Activated CD4-positive, alpha-beta T cell treated with anti-CD3 and anti-CD28 coated beads, Interleukin-2, amount 10 ng/mL, durations not matched to agents 7 days and 5 days (primary cell): Measurements from ENCODE around the gene FN3KRP. TPM values are rescaled to one million over a fixed set of nuclear protein-coding genes. Genes with fewer than 3 reads are reported as not detected.

Source experiments
- CTCF ChIA-PET: fragments of 350-600 bp; sonication (Branson Sonifier 250); formaldehyde crosslinking; loops from one replicate; lab custom pipeline; 2021; ENCODE audit warnings: antibody characterized with exemption; lab: Charles Lee
- POLR2A ChIA-PET: fragments of 350-600 bp; sonication (Branson Sonifier 250); formaldehyde crosslinking; loops from one replicate; lab custom pipeline; 2021; ENCODE audit warnings: antibody characterized with exemption; lab: Charles Lee
- DNase-seq: peaks from one replicate; pipeline ENCODE4 v3.0.0-alpha.2; 2020
- H3K27ac Mint-ChIP-seq: one replicate; pipeline ENCODE4 v1.8.0; 2021; ENCODE audit warnings: mild to moderate bottlenecking, moderate library complexity, mixed read lengths
- H3K27me3 Mint-ChIP-seq: one replicate; pipeline ENCODE4 v1.8.0; 2021; ENCODE audit warnings: mixed read lengths
- H3K36me3 Mint-ChIP-seq: one replicate; pipeline ENCODE4 v1.8.0; 2021; ENCODE audit warnings: low read depth, mixed read lengths
- H3K4me1 Mint-ChIP-seq: one replicate; pipeline ENCODE4 v1.8.0; 2021; ENCODE audit warnings: mixed read lengths
- H3K4me3 Mint-ChIP-seq: one replicate; pipeline ENCODE4 v1.8.0; 2021; ENCODE audit warnings: mild to moderate bottlenecking, moderate library complexity, mixed read lengths
- H3K9me3 Mint-ChIP-seq: one replicate; pipeline ENCODE4 v1.8.0; 2021; ENCODE audit warnings: mixed read lengths
- total RNA-seq, 2 experiments: library from RNA; stranded (reverse); gene quantifications; one replicate each; pipeline ENCODE4 v1.2.3, GENCODE V29; 2021

FN3KRP gene
- total RNA-seq, 2 experiments from 2014 or later: 37.8 to 40.9 TPM

DNA sequence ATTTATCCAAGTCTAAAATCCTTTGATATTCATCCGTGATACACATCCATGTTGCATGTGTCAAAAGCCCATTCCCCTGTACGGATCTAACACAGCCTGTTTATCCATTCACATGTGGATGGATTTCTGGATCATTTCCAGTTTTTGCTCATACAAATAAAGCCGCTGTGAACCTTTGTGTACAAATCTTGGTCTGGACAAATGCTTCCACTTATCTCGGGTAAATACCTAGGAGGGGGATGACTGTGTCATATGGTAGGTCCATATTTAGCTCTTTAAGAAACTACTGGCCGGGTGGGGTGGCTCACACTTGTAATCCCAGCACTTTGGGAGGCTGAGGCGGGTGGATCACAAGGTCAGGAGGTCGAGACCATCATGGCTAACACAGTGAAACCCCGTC lies 29.0 kb downstream of the FN3KRP start:
- Mint-ChIP-seq H3K27ac (no peak overlapping the region), H3K27me3 (no peaks in the 10 kb centered on the region), H3K4me3 (no peak overlapping the region), H3K9me3 (peaks cover 16% of the 10 kb centered on the region), H3K4me1 (no peaks in the 10 kb centered on the region), H3K36me3 (peaks cover 17% of the 10 kb centered on the region)
- no peak for DNase-seq
- ChIA-PET POLR2A (interaction anchor here (0.5 kb wide), 1 partner anchor 909 kb away, joined by 3 read pairs; no protein-coding TSS in a partner anchor), CTCF (interaction anchor here (0.6 kb wide), 1 partner anchor 309 kb away, joined by 3 read pairs; no protein-coding TSS in a partner anchor)

- CTCF ChIA-PET: no interaction called here
- no peak overlapping the region for H3K27ac Mint-ChIP-seq
- peaks cover 4% of the 10 kb centered on the region for H3K4me1 Mint-ChIP-seq
- no peak overlapping the region for H3K4me3 Mint-ChIP-seq
- H3K27me3 Mint-ChIP-seq: no peaks in the 10 kb centered on the region
- no peak for DNase-seq
- peaks cover 2% of the 10 kb centered on the region for H3K36me3 Mint-ChIP-seq
- peaks cover 5% of the 10 kb centered on the region for H3K9me3 Mint-ChIP-seq
- POLR2A ChIA-PET: no interaction called here
These were observed 32.2 kb downstream of the FN3KRP start for GRCh38 chr17:82748756-82749155.

GRCh38 chr17:82750241-82750908 lies 33.9 kb downstream of the FN3KRP start:
- Mint-ChIP-seq H3K27ac (peak overlapping the region; percentile 31), H3K27me3 (no peaks in the 10 kb centered on the region), H3K4me1 (peaks cover 17% of the 10 kb centered on the region), H3K36me3 (peaks cover 7% of the 10 kb centered on the region), H3K4me3 (peak overlapping the region; percentile 48), H3K9me3 (peaks cover 5% of the 10 kb centered on the region)
- DNase-seq: no peak
- ChIA-PET CTCF (no interaction called here), POLR2A (no interaction called here)

GRCh38 chr17:82751171-82751570 lies 34.7 kb downstream of the FN3KRP start:
- CTCF ChIA-PET: no interaction called here
- H3K4me3 Mint-ChIP-seq: no peak overlapping the region
- H3K27ac Mint-ChIP-seq: no peak overlapping the region
- peaks cover 2% of the 10 kb centered on the region for H3K9me3 Mint-ChIP-seq
- H3K27me3 Mint-ChIP-seq: no peaks in the 10 kb centered on the region
- H3K36me3 Mint-ChIP-seq: peaks cover 7% of the 10 kb centered on the region
- POLR2A ChIA-PET: no interaction called here
- peaks cover 21% of the 10 kb centered on the region for H3K4me1 Mint-ChIP-seq
- no peak for DNase-seq

DNA sequence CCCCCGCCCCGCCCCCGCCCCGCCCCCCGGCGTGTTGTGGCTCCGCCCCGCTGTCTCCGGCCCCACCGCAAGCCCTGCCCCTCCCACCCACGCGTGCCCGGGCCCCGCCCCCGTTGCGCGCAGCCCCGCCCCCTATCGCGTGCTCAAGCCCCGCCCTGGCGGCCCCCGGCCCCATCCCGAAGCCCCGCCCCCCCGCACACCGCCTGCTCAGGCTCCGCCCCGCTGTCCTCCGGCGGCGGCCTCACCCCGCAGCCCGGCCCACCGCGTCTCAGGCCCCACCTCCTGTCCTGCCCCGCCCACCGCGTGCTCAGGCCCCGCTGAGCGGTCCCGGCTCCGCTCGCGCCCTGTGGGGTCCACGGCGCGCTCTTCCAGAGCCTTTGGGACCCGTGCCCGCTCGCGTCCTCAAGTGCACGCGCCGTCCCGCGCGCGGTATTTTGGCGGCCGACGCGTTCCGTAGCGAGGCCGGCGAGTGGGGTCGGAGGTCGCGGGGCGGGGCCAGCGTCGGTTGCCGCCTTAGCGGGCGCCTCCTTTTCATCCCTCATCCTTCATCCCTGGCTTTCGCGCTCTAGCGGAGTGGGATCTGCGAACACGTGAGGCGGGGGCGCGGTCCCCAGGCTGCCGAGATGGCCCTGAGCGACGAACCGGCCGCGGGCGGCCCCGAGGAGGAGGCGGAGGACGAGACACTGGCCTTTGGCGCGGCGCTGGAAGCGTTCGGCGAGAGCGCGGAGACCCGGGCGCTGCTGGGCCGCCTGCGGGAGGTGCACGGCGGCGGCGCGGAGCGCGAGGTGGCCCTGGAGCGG lies 35.3 kb downstream of the FN3KRP start, which contains the start of gene TBCD:
Gene TBCD (plus strand): TSS at position 495 of the 800 bp plus-strand sequence. CDS start 129 bp downstream, at position 624.
- H3K9me3 Mint-ChIP-seq: no peaks in the 10 kb centered on the region
- POLR2A ChIA-PET: no interaction called here
- no peaks in the 10 kb centered on the region for H3K27me3 Mint-ChIP-seq
- peak within 1 kb of the TSS; percentile 83 for H3K4me3 Mint-ChIP-seq
- H3K4me1 Mint-ChIP-seq: peaks cover 21% of the 10 kb centered on the region
- CTCF ChIA-PET: no interaction called here
- peak; percentile 84 for DNase-seq
- H3K36me3 Mint-ChIP-seq: peaks cover 9% of the 10 kb centered on the region
- H3K27ac Mint-ChIP-seq: peak within 1 kb of the TSS; percentile 66

- POLR2A ChIA-PET: no interaction called here
- H3K27ac Mint-ChIP-seq: peak overlapping the region; percentile 62
- no peaks in the 10 kb centered on the region for H3K9me3 Mint-ChIP-seq
- peak; percentile 38 for DNase-seq
- H3K27me3 Mint-ChIP-seq: no peaks in the 10 kb centered on the region
- peaks cover 11% of the 10 kb centered on the region for H3K36me3 Mint-ChIP-seq
- peak overlapping the region; percentile 83 for H3K4me3 Mint-ChIP-seq
- H3K4me1 Mint-ChIP-seq: peaks cover 21% of the 10 kb centered on the region
- CTCF ChIA-PET: interaction anchor here (0.9 to 1.0 kb wide), 2 partner anchors 12 to 111 kb away, joined by 3 read pairs; no protein-coding TSS in a partner anchor
These were observed 36.1 kb downstream of the FN3KRP start for GRCh38 chr17:82752371-82753200.

- POLR2A ChIA-PET: no interaction called here
- CTCF ChIA-PET: interaction anchor here (0.9 to 1.0 kb wide), 3 partner anchors 9 to 111 kb away, joined by 3 to 4 read pairs (median 3); no protein-coding TSS in a partner anchor
- Mint-ChIP-seq H3K4me3 (peak overlapping the region; percentile 83), H3K4me1 (peaks cover 21% of the 10 kb centered on the region), H3K27me3 (no peaks in the 10 kb centered on the region), H3K9me3 (no peaks in the 10 kb centered on the region), H3K27ac (peak overlapping the region; percentile 62), H3K36me3 (peaks cover 11% of the 10 kb centered on the region)
- no peak for DNase-seq
These were observed 36.6 kb downstream of the FN3KRP start for GRCh38 chr17:82753201-82753464.

- ChIA-PET CTCF (interaction anchor here (0.6 to 1.0 kb wide), 3 partner anchors 8 to 42 kb away, joined by 3 to 4 read pairs (median 3); no protein-coding TSS in a partner anchor), POLR2A (no interaction called here)
- Mint-ChIP-seq H3K4me3 (peak overlapping the region; percentile 20), H3K27ac (peak overlapping the region; percentile 26), H3K9me3 (no peaks in the 10 kb centered on the region), H3K4me1 (peaks cover 21% of the 10 kb centered on the region), H3K36me3 (peaks cover 11% of the 10 kb centered on the region), H3K27me3 (no peaks in the 10 kb centered on the region)
- peak; percentile 23 for DNase-seq
These were observed 38.0 kb downstream of the FN3KRP start for GRCh38 chr17:82754297-82755208.

GRCh38 chr17:82756166-82756565 lies 39.7 kb downstream of the FN3KRP start:
- no peaks in the 10 kb centered on the region for H3K9me3 Mint-ChIP-seq
- peaks cover 10% of the 10 kb centered on the region for H3K36me3 Mint-ChIP-seq
- no peak for DNase-seq
- no peak overlapping the region for H3K27ac Mint-ChIP-seq
- peaks cover 21% of the 10 kb centered on the region for H3K4me1 Mint-ChIP-seq
- no peaks in the 10 kb centered on the region for H3K27me3 Mint-ChIP-seq
- ChIA-PET POLR2A (interaction anchor here (0.6 kb wide), 1 partner anchor 39 kb away, joined by 3 read pairs; the partner anchor contains the start of gene FN3KRP), CTCF (interaction anchor here (0.9 kb wide), 1 partner anchor 86 kb away, joined by 3 read pairs; no protein-coding TSS in a partner anchor)
- H3K4me3 Mint-ChIP-seq: no peak overlapping the region

GRCh38 chr17:82765371-82765770 lies 48.9 kb downstream of the FN3KRP start:
- CTCF ChIA-PET: interaction anchor here (1.6 kb wide), 1 partner anchor 12 kb away, joined by 3 read pairs; no protein-coding TSS in a partner anchor
- H3K27ac Mint-ChIP-seq: no peak overlapping the region
- H3K36me3 Mint-ChIP-seq: peaks cover 35% of the 10 kb centered on the region
- no peaks in the 10 kb centered on the region for H3K9me3 Mint-ChIP-seq
- POLR2A ChIA-PET: no interaction called here
- no peaks in the 10 kb centered on the region for H3K27me3 Mint-ChIP-seq
- H3K4me1 Mint-ChIP-seq: peaks cover 12% of the 10 kb centered on the region
- no peak for DNase-seq
- H3K4me3 Mint-ChIP-seq: no peak overlapping the region

DNA sequence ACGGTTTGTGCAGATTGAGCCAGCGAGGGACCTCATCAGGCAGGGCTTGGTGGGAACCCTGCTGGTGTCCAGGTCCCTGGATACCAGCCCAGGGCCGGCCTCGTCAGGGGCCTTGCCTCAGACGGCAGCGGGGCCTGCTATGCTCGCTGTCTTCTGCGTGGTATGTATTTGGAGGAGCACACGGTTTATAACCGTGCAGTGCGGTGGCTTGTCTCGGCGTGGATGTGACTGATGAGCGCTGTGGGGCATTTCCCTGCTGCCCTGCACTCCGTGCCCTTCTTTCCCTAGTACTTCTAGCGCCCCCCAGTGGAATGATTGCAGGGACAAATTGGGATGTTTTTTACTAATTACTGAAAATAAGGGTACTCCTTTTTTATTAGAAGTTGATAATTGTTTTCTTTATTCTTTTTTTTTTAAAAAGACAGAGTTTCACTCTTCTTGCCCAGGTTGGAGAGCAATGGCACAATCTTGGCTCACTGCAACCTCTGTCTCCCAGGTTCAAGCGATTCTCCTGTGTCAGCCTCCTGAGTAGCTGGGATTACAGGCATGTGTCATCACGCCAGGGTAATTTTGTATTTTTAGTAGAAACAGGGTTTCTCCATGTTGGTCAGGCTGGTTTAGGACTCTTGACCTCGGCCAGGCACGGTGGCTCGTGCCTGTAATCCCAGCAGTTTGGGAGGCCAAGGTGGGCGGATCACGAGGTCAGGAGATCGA lies 50.7 kb downstream of the FN3KRP start:
- CTCF ChIA-PET: interaction anchor here (1.0 kb wide), 1 partner anchor 13 kb away, joined by 3 read pairs; no protein-coding TSS in a partner anchor
- H3K4me3 Mint-ChIP-seq: no peak overlapping the region
- peak overlapping the region; percentile 69 for H3K27ac Mint-ChIP-seq
- no peaks in the 10 kb centered on the region for H3K9me3 Mint-ChIP-seq
- H3K27me3 Mint-ChIP-seq: no peaks in the 10 kb centered on the region
- peaks cover 15% of the 10 kb centered on the region for H3K4me1 Mint-ChIP-seq
- H3K36me3 Mint-ChIP-seq: peaks cover 34% of the 10 kb centered on the region
- POLR2A ChIA-PET: no interaction called here
- DNase-seq: peak; percentile 58
